HepG2 (cell line): ENCODE data around the gene HLA-F.

Source experiments
- CCDC6 ChIP-seq: sonication (generic); formaldehyde crosslinking; IDR thresholded peaks from 2 replicates; pipeline ENCODE4 v1.8.1; 2022; ENCODE audit warnings: mild to moderate bottlenecking, missing genetic modification reagents, moderate library complexity
- KLF16 ChIP-seq, 2 experiments: sonication (generic) in 1 of 2; formaldehyde crosslinking in 1 of 2; IDR thresholded peaks; 2 replicates each; pipeline versions ENCODE4 v1.6.1 to v1.8.0; 2016 to 2023; ENCODE audit warnings: missing genetic modification reagents in 2 of 2, missing compliant biosample characterization in 1 of 2
- MAFF ChIP-seq: IDR thresholded peaks from 2 replicates; pipeline ENCODE4 v1.6.1; 2011; ENCODE audit warnings: low read depth, low read length, improper control_type of control experiment
- NR2C2 ChIP-seq: sonication (generic); formaldehyde crosslinking; IDR thresholded peaks from 2 replicates; pipeline ENCODE4 v1.4.0; 2020; ENCODE audit warnings: missing genetic modification reagents, mild to moderate bottlenecking, moderate library complexity, borderline replicate concordance
- POLR2A ChIP-seq, 2 experiments: IDR thresholded peaks; 2 replicates each; pipeline ENCODE4 v1.6.1; 2011; ENCODE audit warnings: low read depth in 2 of 2, low read length in 2 of 2, mild to moderate bottlenecking in 1 of 2, moderate library complexity in 1 of 2; ENCODE audit not compliant: insufficient read depth in 1 of 2
- RFX1 ChIP-seq: fragments of 450-650 bp; IDR thresholded peaks from 2 replicates; pipeline ENCODE4 v1.6.1; 2017
- SRSF4 ChIP-seq: fragments of 200-400 bp; formaldehyde crosslinking; IDR thresholded peaks from one replicate; pipeline ENCODE4 v1.6.1; 2018; ENCODE audit warnings: mild to moderate bottlenecking, low read depth, low read length, moderate library complexity; ENCODE audit not compliant: poor library complexity, severe bottlenecking
- TMF1 ChIP-seq: sonication (generic); formaldehyde crosslinking; IDR thresholded peaks from 2 replicates; pipeline ENCODE4 v1.8.1; 2022; ENCODE audit warnings: low read depth, missing genetic modification reagents
- YY1 ChIP-seq: IDR thresholded peaks from 2 replicates; pipeline ENCODE4 v1.6.1; 2011; ENCODE audit warnings: low read length, low read depth, moderate library complexity, mild to moderate bottlenecking; ENCODE audit not compliant: insufficient read depth, insufficient replicate concordance
- ZNF20 ChIP-seq: sonication (generic); formaldehyde crosslinking; IDR thresholded peaks from 2 replicates; pipeline ENCODE4 v1.4.0; 2020; ENCODE audit warnings: mild to moderate bottlenecking, moderate library complexity, missing genetic modification reagents

GRCh38 chr6:29675561-29675960 is 47.7 kb upstream of the HLA-F start:
- TF ChIP-seq MAFF (no peak), NR2C2 (no peak), YY1 (no peak), RFX1 (no peak), CCDC6 (no peak), KLF16 (CRISPR knock-in tag; IDR thresholded peaks at IDR 0.05) (no peak), ZNF20 (no peak), POLR2A (IDR thresholded peaks at IDR 0.05; ENCODE audit: insufficient read depth in 1 of 2, low read depth in 2 of 2, low read length in 2 of 2) (no peak), TMF1 (CRISPR knock-in tag) (no peak), SRSF4 (no peak)
